K562 (cell line): Measurements from ENCODE around the gene RASGRP4. TPM values are rescaled to one million over a fixed set of nuclear protein-coding genes. Genes with fewer than 3 reads are reported as not detected.

Experiments used
- CUX1 ChIP-seq: fragments of 200-800 bp; sonication (Bioruptor generic); IDR thresholded peaks from 2 replicates; pipeline ENCODE4 v1.6.1; 2016; ENCODE audit warnings: missing genetic modification characterization, missing compliant biosample characterization
- ESRRB ChIP-seq: fragments of 250-450 bp; sonication (Bioruptor Pico); IDR thresholded peaks from 2 replicates; pipeline ENCODE4 v1.5.0; 2020; ENCODE audit warnings: mild to moderate bottlenecking, moderate library complexity, borderline replicate concordance
- GTF2F1 ChIP-seq: IDR thresholded peaks from 2 replicates; pipeline ENCODE4 v1.6.1; 2011; ENCODE audit warnings: low read depth, low read length, improper control_type of control experiment
- GTF3C2 ChIP-seq: IDR thresholded peaks from 3 replicates; pipeline ENCODE4 v1.6.1; 2011; ENCODE audit warnings: borderline replicate concordance, mild to moderate bottlenecking, moderate library complexity; ENCODE audit not compliant: insufficient read length; ENCODE audit errors: extremely low read depth
- HEY1 ChIP-seq: fragments of 250-450 bp; sonication (Bioruptor Pico); IDR thresholded peaks from 2 replicates; pipeline ENCODE4 v1.5.0; 2020; ENCODE audit warnings: mild to moderate bottlenecking, moderate library complexity, borderline replicate concordance
- NFATC3 ChIP-seq: fragments of 450-650 bp; IDR thresholded peaks from 2 replicates; pipeline ENCODE4 v1.6.1; 2017; ENCODE audit warnings: mild to moderate bottlenecking
- PRMT5 ChIP-seq: sonication (generic); formaldehyde crosslinking; IDR thresholded peaks from 2 replicates; pipeline ENCODE4 v1.5.0; 2020; ENCODE audit warnings: missing genetic modification reagents
- RCOR1 ChIP-seq, 2 experiments: IDR thresholded peaks; 2 replicates each; pipeline ENCODE4 v1.6.1; 2012; ENCODE audit warnings: low read depth in 2 of 2, low read length in 2 of 2, borderline replicate concordance in 1 of 2, improper control_type of control experiment in 1 of 2
- SIN3A ChIP-seq, 2 experiments: fragments of 150-350 bp in 1 of 2; IDR thresholded peaks; 2 replicates each; pipeline ENCODE4 v1.6.1; 2011 to 2016; ENCODE audit warnings: borderline replicate concordance in 2 of 2, low read depth in 2 of 2, low read length in 2 of 2, mild to moderate bottlenecking in 2 of 2, moderate library complexity in 2 of 2; ENCODE audit not compliant: control insufficient read depth in 1 of 2
- SP1 ChIP-seq: sonication (generic); formaldehyde crosslinking; IDR thresholded peaks from 2 replicates; pipeline ENCODE4 v1.8.1; 2022; ENCODE audit warnings: mild to moderate bottlenecking, missing genetic modification reagents
- TAF7 ChIP-seq: fragments of 450-650 bp; IDR thresholded peaks from 2 replicates; pipeline ENCODE4 v1.6.1; 2016; ENCODE audit warnings: missing genetic modification characterization, missing compliant biosample characterization
- TAL1 ChIP-seq: fragments of 450-650 bp; IDR thresholded peaks from 2 replicates; pipeline ENCODE4 v1.6.1; 2016; ENCODE audit warnings: mild to moderate bottlenecking
- ZNF133 ChIP-seq: fragments of 250-450 bp; sonication (Bioruptor Pico); IDR thresholded peaks from 2 replicates; pipeline ENCODE4 v1.4.0; 2020; ENCODE audit warnings: mild to moderate bottlenecking
- ZNF584 ChIP-seq: fragments of 200-800 bp; sonication (Bioruptor generic); IDR thresholded peaks from 2 replicates; pipeline ENCODE4 v1.6.1; 2016; ENCODE audit warnings: low read depth, mild to moderate bottlenecking, missing genetic modification characterization, missing compliant biosample characterization
- ZNF75A ChIP-seq: fragments of 450-650 bp; formaldehyde crosslinking; IDR thresholded peaks from 2 replicates; pipeline ENCODE4 v1.4.0; 2020; ENCODE audit warnings: mild to moderate bottlenecking
- polyA plus RNA-seq, 8 experiments: library from polyadenylated mRNA; depleted of rRNA in 4 of 8; stranded (reverse) in 5 of 8; unstranded in 3 of 8; fragments of >200 nt; fragmentation: Nextera tagmentation in 2 of 8; fragmentation: Illumina TruSeq in 1 of 8; extraction: Ambion mirVana in 2 of 8; extraction: Trizol in 1 of 8; gene quantifications; 2 replicates each; pipeline versions ENCODE4 v1.2.1 to v1.2.3, GENCODE V29; 2011 to 2014; ENCODE audit warnings: inconsistent platforms in 1 of 8, missing spikeins in 1 of 8
- total RNA-seq, 7 experiments: library from RNA; depleted of rRNA in 6 of 7; stranded (reverse); fragments of >200 nt in 6 of 7; fragmentation: Illumina TruSeq in 2 of 7; extraction: Trizol in 2 of 7; gene quantifications; 2 replicates each; pipeline versions ENCODE4 v1.2.1 to v1.2.3, GENCODE V29; 2011 to 2021; ENCODE audit warnings: low replicate concordance in 1 of 7
- TF ChIP-seq, protein P1 (sequence below), 2 experiments: fragments of 250-450 bp in 1 of 2; fragments of 450-650 bp in 1 of 2; sonication (Bioruptor Pico) in 1 of 2; IDR thresholded peaks; 2 replicates each; pipeline versions ENCODE4 v1.6.1 to v1.8.0; 2016 to 2021; ENCODE audit warnings: mild to moderate bottlenecking in 2 of 2, moderate library complexity in 2 of 2, missing compliant biosample characterization in 1 of 2, missing genetic modification characterization in 1 of 2

The RASGRP4 gene
- total and polyA plus RNA-seq, 9 of the 15 experiments (the other 6 are each of a cell fraction or from before 2014, with no cell fraction given): 0.39 to 4.6 (median 3.8) TPM

DNA sequence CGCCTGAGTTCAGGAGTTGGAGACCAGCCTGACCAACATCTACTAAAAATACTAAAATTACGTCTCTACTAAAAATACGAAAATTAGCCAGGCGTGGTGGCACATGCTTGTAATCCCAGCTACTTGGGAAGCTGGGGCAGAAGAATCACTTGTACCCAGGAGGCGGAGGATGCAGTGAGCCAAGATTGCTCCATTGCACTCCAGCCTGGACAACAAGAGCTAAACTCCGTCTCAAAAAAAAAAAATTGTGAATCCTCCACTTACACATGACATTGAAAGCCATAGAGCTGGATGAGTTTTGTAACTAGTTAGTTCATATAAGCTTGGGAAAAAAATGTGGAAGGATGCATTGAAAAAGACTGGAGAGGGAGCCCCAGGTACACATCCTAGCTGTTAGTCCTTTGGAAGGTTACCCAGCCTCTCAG, 52.1 kb downstream of the RASGRP4 start (continued):
- TF ChIP-seq SIN3A (IDR thresholded peaks at IDR 0.05; ENCODE audit: borderline replicate concordance in 2 of 2, control insufficient read depth in 1 of 2, low read depth in 2 of 2, low read length in 2 of 2): 0 out of 4 replicates have a peak, but pooled peaks of 1 of the 2 experiments have one; percentile 9
- 0 out of 2 replicates have a peak, but pooled peaks have one; percentile 45 for TF ChIP-seq ZNF75A (CRISPR knock-in tag)
- no peak for TF ChIP-seq RCOR1 (IDR thresholded peaks at IDR 0.05; ENCODE audit: borderline replicate concordance in 1 of 2, low read depth in 2 of 2, low read length in 2 of 2)
- peak; percentile 57; the same call in 1 of the 2 replicates for TF ChIP-seq TAF7 (tag)
- no peak for TF ChIP-seq ESRRB (CRISPR knock-in tag)
- TF ChIP-seq, protein P1, sequence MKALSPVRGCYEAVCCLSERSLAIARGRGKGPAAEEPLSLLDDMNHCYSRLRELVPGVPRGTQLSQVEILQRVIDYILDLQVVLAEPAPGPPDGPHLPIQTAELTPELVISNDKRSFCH (CRISPR knock-in tag; IDR thresholded peaks at IDR 0.05): no peak
- TF ChIP-seq, protein P1 (tag; IDR thresholded peaks at IDR 0.05): peak; percentile 10; the same call in 1 of the 2 replicates
- TF ChIP-seq CUX1: no peak
- 0 out of 2 replicates have a peak, but pooled peaks have one; percentile 6 for TF ChIP-seq TAL1
- TF ChIP-seq GTF3C2: no peak
- no peak for TF ChIP-seq SP1 (CRISPR knock-in tag)
- TF ChIP-seq GTF2F1: no peak
- TF ChIP-seq NFATC3: 0 out of 2 replicates have a peak, but pooled peaks have one; percentile 14
- 0 out of 2 replicates have a peak, but pooled peaks have one; percentile 58 for TF ChIP-seq HEY1 (CRISPR knock-in tag)
- 0 out of 2 replicates have a peak, but pooled peaks have one; percentile 39 for TF ChIP-seq ZNF133 (CRISPR knock-in tag)
- TF ChIP-seq PRMT5: no peak
- 0 out of 2 replicates have a peak, but pooled peaks have one; percentile 73 for TF ChIP-seq ZNF584
